Measurements from ENCODE around the gene CPSF4. TPM values are rescaled to one million over a fixed set of nuclear protein-coding genes. Genes with fewer than 3 reads are reported as not detected.

CPSF4 gene
- 10 to 100 TPM; 42.3 to 48.2 TPM for total RNA-seq

DNA sequence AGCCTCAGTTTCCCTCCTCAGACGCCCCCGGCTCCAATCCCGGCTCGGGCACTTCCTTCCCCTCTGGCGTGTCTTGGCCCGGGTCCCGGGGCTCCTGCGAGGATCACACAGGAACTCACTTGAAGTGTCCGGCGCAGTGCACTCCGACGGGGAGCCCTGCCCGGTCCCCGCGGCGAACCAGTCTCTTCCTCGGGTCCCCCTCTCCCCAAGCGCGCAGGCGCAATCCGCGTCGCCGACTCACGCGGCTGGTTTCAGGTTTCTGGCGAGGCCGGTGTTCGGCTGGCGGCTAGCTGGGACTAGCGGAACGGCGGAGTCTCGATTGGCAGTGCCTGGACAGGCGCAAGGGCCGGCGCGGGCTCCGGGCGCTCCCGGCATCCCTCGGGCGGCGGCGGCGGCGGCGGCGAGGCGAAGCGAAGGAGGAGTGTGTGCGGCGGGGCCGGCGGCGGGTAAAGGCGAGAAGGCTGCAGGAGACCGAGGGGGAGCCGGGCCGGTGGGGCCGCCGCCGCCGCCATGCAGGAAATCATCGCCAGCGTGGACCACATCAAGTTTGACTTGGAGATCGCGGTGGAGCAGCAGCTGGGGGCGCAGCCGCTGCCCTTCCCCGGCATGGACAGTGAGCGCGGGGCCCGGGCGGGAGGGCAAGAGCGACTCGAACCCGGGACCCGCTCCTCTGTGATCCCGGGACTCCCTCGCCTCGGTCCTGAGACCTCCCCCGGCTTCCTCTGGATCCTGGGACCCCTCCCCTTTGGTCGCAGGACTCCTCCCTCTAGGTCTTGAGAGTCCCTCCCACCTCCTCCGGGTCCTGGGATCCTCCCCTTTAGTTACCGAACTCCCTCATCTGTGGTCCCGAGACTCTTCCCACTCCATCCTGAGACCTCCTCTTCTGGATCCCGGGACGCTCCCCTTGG lies at the start of gene CPSF4, which contains the start of gene PTCD1:
Gene CPSF4, plus strand, starts transcription at position 371 of the 908 bp plus-strand sequence. Its CDS starts 140 bp downstream, at position 511.
Gene PTCD1, minus strand, starts transcription at position 226 of the 908 bp plus-strand sequence. CDS start 3,556 bp downstream, outside the sequence.
- peaks cover 14 to 46% of the 10 kb centered on the region in 2 donors for H3K4me1 ChIP-seq (ENCODE audit: control insufficient read depth in 1 of 2, low read depth in 2 of 2)
- peak within 1 kb of the TSS; percentile 98 for H3K4me3 ChIP-seq
- no peaks in the 10 kb centered on the region for H3K27me3 ChIP-seq (replicated peaks; ENCODE audit: insufficient read depth)
- peak within 1 kb of the TSS; percentile 68 to 69 for H3K27ac ChIP-seq
- peak; percentile 95 for ATAC-seq (ENCODE audit: insufficient number of reproducible peaks, low FRiP score, low read depth)
- no peaks in the 10 kb centered on the region for H3K9me3 ChIP-seq
- DNase-seq (ENCODE audit: low spot score) = peak; percentile 82
- peaks cover 4% of the 10 kb centered on the region for H3K36me3 ChIP-seq
- TF ChIP-seq, protein P1, sequence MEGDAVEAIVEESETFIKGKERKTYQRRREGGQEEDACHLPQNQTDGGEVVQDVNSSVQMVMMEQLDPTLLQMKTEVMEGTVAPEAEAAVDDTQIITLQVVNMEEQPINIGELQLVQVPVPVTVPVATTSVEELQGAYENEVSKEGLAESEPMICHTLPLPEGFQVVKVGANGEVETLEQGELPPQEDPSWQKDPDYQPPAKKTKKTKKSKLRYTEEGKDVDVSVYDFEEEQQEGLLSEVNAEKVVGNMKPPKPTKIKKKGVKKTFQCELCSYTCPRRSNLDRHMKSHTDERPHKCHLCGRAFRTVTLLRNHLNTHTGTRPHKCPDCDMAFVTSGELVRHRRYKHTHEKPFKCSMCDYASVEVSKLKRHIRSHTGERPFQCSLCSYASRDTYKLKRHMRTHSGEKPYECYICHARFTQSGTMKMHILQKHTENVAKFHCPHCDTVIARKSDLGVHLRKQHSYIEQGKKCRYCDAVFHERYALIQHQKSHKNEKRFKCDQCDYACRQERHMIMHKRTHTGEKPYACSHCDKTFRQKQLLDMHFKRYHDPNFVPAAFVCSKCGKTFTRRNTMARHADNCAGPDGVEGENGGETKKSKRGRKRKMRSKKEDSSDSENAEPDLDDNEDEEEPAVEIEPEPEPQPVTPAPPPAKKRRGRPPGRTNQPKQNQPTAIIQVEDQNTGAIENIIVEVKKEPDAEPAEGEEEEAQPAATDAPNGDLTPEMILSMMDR (IDR thresholded peaks at IDR 0.05) = no peak

DNA sequence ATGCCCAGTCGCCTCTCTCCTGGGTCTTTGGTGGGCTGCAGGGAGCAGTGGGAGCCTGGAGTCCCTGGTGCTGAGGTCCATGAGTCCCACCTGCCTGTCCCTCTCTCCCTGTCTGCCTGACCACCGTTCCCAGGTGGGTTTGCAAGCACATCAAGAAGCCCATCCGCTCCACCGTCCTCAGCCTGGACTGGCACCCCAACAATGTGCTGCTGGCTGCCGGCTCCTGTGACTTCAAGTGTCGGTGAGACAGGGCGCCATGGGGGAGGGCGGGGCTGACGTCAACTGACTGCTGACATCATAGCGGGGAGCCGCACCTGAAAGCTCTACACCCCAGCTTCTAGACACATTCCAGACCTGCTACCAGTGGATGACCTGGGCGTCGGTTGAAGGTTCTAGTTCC lies 49.0 kb upstream of the CPSF4 start:
- Histone ChIP-seq H3K27me3 (replicated peaks; ENCODE audit: insufficient read depth) (no peaks in the 10 kb centered on the region), H3K36me3 (peaks cover 53% of the 10 kb centered on the region), H3K27ac (no peak overlapping the region), H3K4me3 (no peak overlapping the region), H3K4me1 (ENCODE audit: control insufficient read depth in 1 of 2, low read depth in 2 of 2) (peaks cover 9 to 18% of the 10 kb centered on the region in 2 donors), H3K9me3 (no peaks in the 10 kb centered on the region)
- TF ChIP-seq, protein P1 (IDR thresholded peaks at IDR 0.05) = no peak
- DNase-seq (ENCODE audit: low spot score) = no peak
- no peak for ATAC-seq (ENCODE audit: insufficient number of reproducible peaks, low FRiP score, low read depth)

DNA sequence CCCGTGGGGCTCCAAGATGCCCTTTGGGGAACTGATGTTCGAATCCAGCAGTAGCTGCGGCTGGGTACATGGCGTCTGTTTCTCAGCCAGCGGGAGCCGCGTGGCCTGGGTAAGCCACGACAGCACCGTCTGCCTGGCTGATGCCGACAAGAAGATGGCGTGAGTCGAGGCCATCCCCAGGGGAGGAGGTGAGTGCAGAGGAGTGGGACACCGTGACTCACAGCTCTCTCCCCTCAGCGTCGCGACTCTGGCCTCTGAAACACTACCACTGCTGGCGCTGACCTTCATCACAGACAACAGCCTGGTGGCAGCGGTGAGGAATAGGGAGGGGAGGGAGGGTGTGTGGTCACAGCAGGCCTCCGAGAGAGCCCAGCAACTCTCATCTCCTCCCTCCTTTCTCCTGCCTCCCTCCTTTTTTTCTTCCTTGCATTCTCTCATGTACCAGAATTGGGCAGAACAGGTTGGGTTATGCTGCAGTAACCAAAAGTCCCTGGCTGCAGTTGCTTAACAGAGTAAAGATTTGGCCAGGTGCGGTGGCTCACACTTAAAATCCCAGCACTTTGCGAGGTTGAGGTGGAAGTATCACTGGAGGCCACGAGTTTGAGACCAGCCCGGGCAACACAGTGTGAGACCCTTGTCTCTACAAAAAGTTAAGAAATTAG lies 47.7 kb upstream of the CPSF4 start:
- TF ChIP-seq, protein P1 (IDR thresholded peaks at IDR 0.05) = no peak
- H3K4me3 ChIP-seq = no peak overlapping the region
- H3K27ac ChIP-seq = no peak overlapping the region
- H3K27me3 ChIP-seq (replicated peaks; ENCODE audit: insufficient read depth) = no peaks in the 10 kb centered on the region
- H3K4me1 ChIP-seq (ENCODE audit: control insufficient read depth in 1 of 2, low read depth in 2 of 2) = peaks cover 9 to 18% of the 10 kb centered on the region in 2 donors
- ATAC-seq (ENCODE audit: insufficient number of reproducible peaks, low FRiP score, low read depth) (no peak), DNase-seq (ENCODE audit: low spot score) (no peak)
- no peaks in the 10 kb centered on the region for H3K9me3 ChIP-seq
- H3K36me3 ChIP-seq = peaks cover 53% of the 10 kb centered on the region

DNA sequence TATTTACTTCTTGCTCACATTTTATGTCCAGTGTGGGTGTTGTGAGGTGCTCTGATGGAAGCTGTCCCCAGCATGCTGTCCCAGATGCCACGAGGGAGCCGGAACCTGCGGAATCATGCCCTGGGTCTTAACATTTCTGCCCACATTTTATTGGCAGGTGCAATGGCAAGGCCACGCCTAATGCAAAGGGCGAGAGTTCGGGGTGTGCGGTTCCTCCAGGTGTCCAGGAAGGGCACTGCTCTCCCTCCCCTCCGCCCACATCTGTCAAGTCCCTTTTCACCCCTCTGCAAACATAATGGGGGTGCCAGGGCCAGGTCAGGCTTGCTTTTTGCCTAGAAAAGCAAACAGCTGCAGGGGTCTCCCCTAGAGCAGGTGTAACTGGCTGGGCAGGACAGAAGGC lies 46.7 kb upstream of the CPSF4 start:
- ATAC-seq (ENCODE audit: insufficient number of reproducible peaks, low FRiP score, low read depth) = no peak
- peak overlapping the region; percentile 75 for H3K4me3 ChIP-seq
- peaks cover 9 to 18% of the 10 kb centered on the region in 2 donors for H3K4me1 ChIP-seq (ENCODE audit: control insufficient read depth in 1 of 2, low read depth in 2 of 2)
- no peak for DNase-seq (ENCODE audit: low spot score)
- TF ChIP-seq, protein P1 (IDR thresholded peaks at IDR 0.05) = no peak
- H3K27me3 ChIP-seq (replicated peaks; ENCODE audit: insufficient read depth) = no peaks in the 10 kb centered on the region
- H3K36me3 ChIP-seq = peaks cover 53% of the 10 kb centered on the region
- H3K27ac ChIP-seq = peak overlapping the region; percentile 56 to 65
- no peaks in the 10 kb centered on the region for H3K9me3 ChIP-seq
